Loucy (cell line): ENCODE results near the gene ZNF808.

Source experiments
- EZH2phosphoT487 ChIP-seq: fragments of 200-600 bp; IDR thresholded peaks from 2 replicates; pipeline ENCODE4 v1.6.1; 2018; ENCODE audit warnings: antibody characterized with exemption, mild to moderate bottlenecking, moderate library complexity, borderline replicate concordance
- TF ChIP-seq, protein P1 (sequence below): fragments of 200-600 bp; sonication (generic); conservative IDR thresholded peaks from 2 replicates; pipeline ENCODE4 v1.5.1; 2014; ENCODE audit warnings: mild to moderate bottlenecking, antibody characterized with exemption, low read length

DNA sequence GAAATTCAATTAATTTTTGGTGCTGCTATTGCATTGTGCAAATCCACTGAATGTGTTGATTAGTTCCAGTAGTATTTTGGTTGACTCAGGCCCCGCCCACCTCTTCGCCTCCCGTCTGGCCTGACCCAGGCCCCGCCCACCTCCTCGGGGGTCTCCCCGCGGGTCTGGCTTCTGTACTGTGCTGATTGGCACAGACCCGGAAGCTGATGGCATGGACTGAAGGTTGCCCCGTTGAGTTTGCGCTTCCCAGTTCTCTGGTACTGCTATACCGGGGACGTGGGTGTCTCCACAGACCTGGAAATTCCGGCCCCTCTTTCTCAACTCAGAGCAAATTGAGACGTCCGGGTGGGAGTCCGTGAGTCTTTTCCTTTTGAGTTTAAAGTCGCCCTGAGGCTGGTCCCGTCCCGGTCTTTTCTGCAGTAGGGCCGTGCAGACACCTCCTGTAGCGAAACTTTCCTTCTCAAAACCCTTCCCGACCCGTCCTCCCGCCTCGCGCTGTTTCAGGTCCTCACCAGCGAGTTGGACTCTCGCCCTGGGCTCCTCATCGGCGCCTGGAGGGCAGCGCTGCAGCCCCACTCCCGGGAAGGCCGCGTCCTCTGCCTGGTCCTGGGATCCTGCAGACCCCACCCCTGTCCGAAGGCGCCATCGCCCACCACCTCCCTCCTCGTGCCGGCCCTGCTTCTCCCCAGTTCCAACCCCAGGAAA is 57.4 kb downstream of the ZNF808 start:
- TF ChIP-seq, protein P1, sequence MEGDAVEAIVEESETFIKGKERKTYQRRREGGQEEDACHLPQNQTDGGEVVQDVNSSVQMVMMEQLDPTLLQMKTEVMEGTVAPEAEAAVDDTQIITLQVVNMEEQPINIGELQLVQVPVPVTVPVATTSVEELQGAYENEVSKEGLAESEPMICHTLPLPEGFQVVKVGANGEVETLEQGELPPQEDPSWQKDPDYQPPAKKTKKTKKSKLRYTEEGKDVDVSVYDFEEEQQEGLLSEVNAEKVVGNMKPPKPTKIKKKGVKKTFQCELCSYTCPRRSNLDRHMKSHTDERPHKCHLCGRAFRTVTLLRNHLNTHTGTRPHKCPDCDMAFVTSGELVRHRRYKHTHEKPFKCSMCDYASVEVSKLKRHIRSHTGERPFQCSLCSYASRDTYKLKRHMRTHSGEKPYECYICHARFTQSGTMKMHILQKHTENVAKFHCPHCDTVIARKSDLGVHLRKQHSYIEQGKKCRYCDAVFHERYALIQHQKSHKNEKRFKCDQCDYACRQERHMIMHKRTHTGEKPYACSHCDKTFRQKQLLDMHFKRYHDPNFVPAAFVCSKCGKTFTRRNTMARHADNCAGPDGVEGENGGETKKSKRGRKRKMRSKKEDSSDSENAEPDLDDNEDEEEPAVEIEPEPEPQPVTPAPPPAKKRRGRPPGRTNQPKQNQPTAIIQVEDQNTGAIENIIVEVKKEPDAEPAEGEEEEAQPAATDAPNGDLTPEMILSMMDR, result no peak
- no peak for TF ChIP-seq EZH2phosphoT487
